OCI-LY3 (cell line): ENCODE measurements around the gene IVNS1ABP.
"Not testable (repeated sequence)": the region's sequence is repeated elsewhere in the genome, so short reads cannot be mapped to it uniquely, and the experiment has no call there.

ENCODE experiments used
- H2AFZ ChIP-seq: fragments of 200-600, 300-600 bp; shearing (Covaris generic); 2 replicates; pipeline ENCODE4 v1.6.0; 2014; ENCODE audit warnings: antibody characterized with exemption, low read depth, low read length
- H3K27ac ChIP-seq: fragments of 200-600, 300-600 bp; sonication (generic); 2 replicates; pipeline ENCODE4 v1.5.1; 2014; ENCODE audit warnings: mild to moderate bottlenecking, low read length, moderate library complexity, mixed read lengths
- H3K27me3 ChIP-seq: fragments of 200-600, 300-600 bp; sonication (generic); 2 replicates; pipeline ENCODE4 v1.6.1; 2014; ENCODE audit warnings: low read depth, low read length, mixed read lengths
- H3K36me3 ChIP-seq: fragments of 200-600, 300-600 bp; sonication (generic); replicated peaks from 2 replicates; pipeline ENCODE3; 2014; ENCODE audit warnings: low read depth, low read length, mixed read lengths
- H3K4me1 ChIP-seq: fragments of 300-600, 200-600 bp; sonication (generic); 2 replicates; pipeline ENCODE4 v1.6.1; 2014; ENCODE audit warnings: low read length, mixed read lengths
- H3K4me2 ChIP-seq: fragments of 200-600, 300-600 bp; sonication (generic); 2 replicates; pipeline ENCODE4 v1.6.1; 2014; ENCODE audit warnings: low read length, mixed read lengths
- H3K4me3 ChIP-seq: fragments of 300-600, 200-600 bp; sonication (generic); 2 replicates; pipeline ENCODE4 v1.5.1; 2014; ENCODE audit warnings: antibody characterized with exemption, mild to moderate bottlenecking, low read length, moderate library complexity
- H3K79me2 ChIP-seq: fragments of 300-600, 200-600 bp; shearing (Covaris generic); 2 replicates; pipeline ENCODE4 v1.6.1; 2014; ENCODE audit warnings: mild to moderate bottlenecking, low read length, mixed read lengths
- H3K9ac ChIP-seq: fragments of 300-600, 200-600 bp; shearing (Covaris generic); 2 replicates; pipeline ENCODE4 v1.6.0; 2014; ENCODE audit warnings: mild to moderate bottlenecking, low read length, moderate library complexity
- H3K9me3 ChIP-seq: fragments of 200-600, 300-600 bp; shearing (Covaris generic); 2 replicates; pipeline ENCODE4 v1.6.1; 2014; ENCODE audit warnings: low read length, mixed read lengths; ENCODE audit not compliant: insufficient read depth
- H4K20me1 ChIP-seq: fragments of 200-600, 300-600 bp; sonication (generic); 2 replicates; pipeline ENCODE4 v1.6.1; 2016; ENCODE audit warnings: low read length, mixed read lengths; ENCODE audit not compliant: insufficient read depth
- CTCF ChIP-seq: fragments of 200-600, 300-600 bp; sonication (generic); IDR thresholded peaks from 2 replicates; pipeline ENCODE4 v1.5.1; 2014; ENCODE audit warnings: antibody characterized with exemption, low read length, low read depth
- EZH2phosphoT487 ChIP-seq: fragments of 200-600 bp; shearing (Covaris generic); IDR thresholded peaks from 2 replicates; pipeline ENCODE4 v1.6.1; 2018; ENCODE audit warnings: antibody characterized with exemption, mixed run types, low read depth

Gene IVNS1ABP

GRCh38 chr1:185322636-185323035 lies 5.6 kb upstream of the IVNS1ABP start:
- H3K36me3 ChIP-seq, result peaks cover 18% of the 10 kb centered on the region
- peaks cover 21% of the 10 kb centered on the region for H3K79me2 ChIP-seq
- H3K9me3 ChIP-seq, result no peaks in the 10 kb centered on the region
- no peak overlapping the region for H3K4me3 ChIP-seq
- H3K27ac ChIP-seq, result no peak overlapping the region
- H2AFZ ChIP-seq, result no peak overlapping the region
- peaks cover 34% of the 10 kb centered on the region for H3K4me1 ChIP-seq
- H3K9ac ChIP-seq, result no peak overlapping the region
- no peaks in the 10 kb centered on the region for H3K27me3 ChIP-seq
- H3K4me2 ChIP-seq, result no peak overlapping the region
- no peaks in the 10 kb centered on the region for H4K20me1 ChIP-seq
- no peak for TF ChIP-seq EZH2phosphoT487
- TF ChIP-seq CTCF, result no peak

GRCh38 chr1:185321653-185322221 lies 4.7 kb upstream of the IVNS1ABP start:
- H3K4me3 ChIP-seq, H3K4me2 ChIP-seq, H3K27me3 ChIP-seq, H2AFZ ChIP-seq, H3K9me3 ChIP-seq, H3K9ac ChIP-seq, H3K27ac ChIP-seq, H4K20me1 ChIP-seq: not testable (repeated sequence)
- H3K79me2 ChIP-seq, result peaks cover 27% of the 10 kb centered on the region
- H3K4me1 ChIP-seq, result peaks cover 37% of the 10 kb centered on the region
- peaks cover 17% of the 10 kb centered on the region for H3K36me3 ChIP-seq

GRCh38 chr1:185321104-185321503 lies 4.1 kb upstream of the IVNS1ABP start:
- not testable (repeated sequence) for H3K9me3 ChIP-seq

GRCh38 chr1:185319139-185319475 lies 2.1 kb upstream of the IVNS1ABP start:
- TF ChIP-seq CTCF, result no peak
- Histone ChIP-seq H3K4me2 (peak overlapping the region; percentile 99), H3K79me2 (peaks cover 53% of the 10 kb centered on the region), H4K20me1 (peaks cover 19% of the 10 kb centered on the region), H3K9me3 (no peaks in the 10 kb centered on the region), H2AFZ (no peak overlapping the region), H3K36me3 (peaks cover 43% of the 10 kb centered on the region), H3K4me1 (peaks cover 37% of the 10 kb centered on the region), H3K9ac (peak overlapping the region; percentile 99), H3K4me3 (peak overlapping the region; percentile 84), H3K27ac (peak overlapping the region; percentile 99), H3K27me3 (no peaks in the 10 kb centered on the region)

More at GRCh38 chr1:185321104-185321503, 4.1 kb upstream of the IVNS1ABP start:
- Histone ChIP-seq H3K27ac (peak overlapping the region; percentile 99), H3K9ac (peak overlapping the region; percentile 40; the same call in 1 of the 2 replicates), H3K4me1 (peaks cover 37% of the 10 kb centered on the region), H3K4me2 (peak overlapping the region; percentile 31), H3K36me3 (peaks cover 23% of the 10 kb centered on the region), H3K79me2 (peaks cover 33% of the 10 kb centered on the region)
- H2AFZ ChIP-seq, H4K20me1 ChIP-seq, H3K4me3 ChIP-seq, H3K27me3 ChIP-seq: not testable (repeated sequence)

- Histone ChIP-seq H3K4me3 (peak overlapping the region; percentile 84), H2AFZ (no peak overlapping the region), H3K27ac (peak overlapping the region; percentile 99)
These were observed 1.5 kb upstream of the IVNS1ABP start for GRCh38 chr1:185318431-185319138.

More at GRCh38 chr1:185318431-185319138, 1.5 kb upstream of the IVNS1ABP start:
- H3K9ac ChIP-seq, result peak overlapping the region; percentile 99
- peak overlapping the region; percentile 99 for H3K4me2 ChIP-seq
- no peaks in the 10 kb centered on the region for H3K27me3 ChIP-seq
- H3K79me2 ChIP-seq, result peaks cover 58% of the 10 kb centered on the region
- H3K36me3 ChIP-seq, result peaks cover 45% of the 10 kb centered on the region
- H3K9me3 ChIP-seq, result no peaks in the 10 kb centered on the region
- peaks cover 37% of the 10 kb centered on the region for H3K4me1 ChIP-seq
- H4K20me1 ChIP-seq, result peaks cover 25% of the 10 kb centered on the region
- TF ChIP-seq EZH2phosphoT487, result no peak
- TF ChIP-seq CTCF, result no peak
